PC-9 (cell line): ENCODE data around the gene ALX4.

Experiments
- CTCF ChIP-seq: fragments of 200-600 bp; sonication (generic); conservative IDR thresholded peaks from 2 replicates; pipeline ENCODE4 v1.6.1; 2017; ENCODE audit warnings: mixed run types, antibody characterized with exemption, mild to moderate bottlenecking, moderate library complexity
- EZH2 ChIP-seq: fragments of 200-600 bp; sonication (generic); IDR thresholded peaks from 2 replicates; pipeline ENCODE4 v1.8.0; 2017; ENCODE audit warnings: antibody characterized with exemption, low read depth

DNA sequence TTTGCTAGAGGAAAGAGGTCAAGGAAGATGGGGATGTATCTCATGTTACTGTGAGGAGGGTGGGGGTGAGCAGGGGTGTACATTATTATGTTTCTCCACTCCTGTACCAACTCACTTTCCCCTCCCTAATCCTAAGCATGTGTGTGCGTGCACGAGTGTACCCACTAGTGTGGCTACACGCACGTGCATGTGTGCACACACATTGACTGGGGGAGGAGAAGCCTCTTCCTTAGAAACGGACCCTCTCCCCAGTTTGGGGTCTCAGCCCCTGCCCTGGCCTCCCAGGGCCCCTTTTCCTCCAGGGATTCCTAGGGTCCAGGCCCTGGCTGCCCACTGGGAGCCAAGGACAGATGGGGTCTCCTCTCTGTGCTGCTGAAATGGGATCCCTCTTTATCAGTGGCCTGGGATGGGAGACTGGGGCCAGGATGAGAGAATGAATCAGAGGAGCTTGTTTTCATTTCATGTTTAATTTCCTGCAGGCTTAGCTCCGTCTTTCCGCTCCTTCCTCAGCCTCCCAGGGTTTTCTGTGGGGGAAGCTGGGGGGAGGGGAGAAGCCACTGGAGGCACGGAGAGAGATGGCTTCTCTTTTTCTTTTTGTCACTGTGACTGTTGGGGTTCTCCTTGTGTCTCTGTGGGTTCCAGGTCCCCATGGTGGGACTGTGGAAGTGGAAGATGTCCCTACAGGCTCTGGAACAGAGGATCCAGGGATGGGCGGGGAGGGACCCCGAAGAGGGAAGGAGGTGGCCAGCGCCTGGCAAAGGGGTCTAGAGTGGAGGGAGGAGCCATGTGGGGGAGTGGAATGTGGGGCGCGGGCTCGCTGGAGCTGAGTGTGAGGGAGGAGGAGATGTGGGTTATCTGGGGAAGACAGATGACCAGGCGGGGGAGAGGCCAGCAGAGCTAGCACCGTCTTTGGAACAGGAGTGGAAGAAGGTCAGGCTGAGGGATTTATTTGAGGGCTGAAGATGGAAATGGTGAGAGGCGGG is 40.3 kb downstream of the ALX4 start:
- TF ChIP-seq EZH2 (no peak), CTCF (no peak)
